HepG2 (cell line): ENCODE data around the gene TCTA. TPM values are rescaled to one million over a fixed set of nuclear protein-coding genes. Genes with fewer than 3 reads are reported as not detected.

ENCODE experiments used
- AKAP8 ChIP-seq: sonication (generic); formaldehyde crosslinking; IDR thresholded peaks from 2 replicates; pipeline ENCODE4 v1.5.1; 2020; ENCODE audit warnings: mild to moderate bottlenecking, missing genetic modification reagents
- BHLHE40 ChIP-seq: IDR thresholded peaks from 2 replicates; pipeline ENCODE4 v1.6.1; 2011; ENCODE audit warnings: low read length, improper control_type of control experiment
- CBFB ChIP-seq: sonication (generic); formaldehyde crosslinking; IDR thresholded peaks from 2 replicates; pipeline ENCODE4 v1.4.0; 2020; ENCODE audit warnings: missing genetic modification reagents
- CENPBD1 ChIP-seq: sonication (generic); formaldehyde crosslinking; IDR thresholded peaks from 2 replicates; pipeline ENCODE4 v1.8.0; 2022; ENCODE audit warnings: missing genetic modification reagents, low read depth, mild to moderate bottlenecking, borderline replicate concordance
- DR1 ChIP-seq: sonication (generic); formaldehyde crosslinking; IDR thresholded peaks from 2 replicates; pipeline ENCODE4 v1.8.0; 2021; ENCODE audit warnings: mild to moderate bottlenecking, missing genetic modification reagents, inconsistent platforms
- ESRRA ChIP-seq: sonication (generic); formaldehyde crosslinking; IDR thresholded peaks from 2 replicates; pipeline ENCODE4 v1.5.1; 2020; ENCODE audit warnings: mild to moderate bottlenecking, low read depth, missing genetic modification reagents
- GPBP1L1 ChIP-seq: sonication (generic); formaldehyde crosslinking; IDR thresholded peaks from 2 replicates; pipeline ENCODE4 v1.5.0; 2020; ENCODE audit warnings: mild to moderate bottlenecking, missing genetic modification reagents
- JUNB ChIP-seq: sonication (generic); formaldehyde crosslinking; IDR thresholded peaks from 2 replicates; pipeline ENCODE4 v1.8.0; 2022; ENCODE audit warnings: missing genetic modification reagents, mild to moderate bottlenecking, borderline replicate concordance
- KAT8 ChIP-seq: IDR thresholded peaks from 2 replicates; pipeline ENCODE4 v1.6.1; 2016; ENCODE audit warnings: missing genetic modification reagents, missing compliant biosample characterization
- KDM2A ChIP-seq: sonication (generic); formaldehyde crosslinking; IDR thresholded peaks from 2 replicates; pipeline ENCODE4 v1.4.0; 2020; ENCODE audit warnings: low read depth, missing genetic modification reagents, borderline replicate concordance
- KDM6A ChIP-seq: IDR thresholded peaks from 2 replicates; pipeline ENCODE4 v1.6.1; 2016; ENCODE audit warnings: low read depth
- KLF15 ChIP-seq: sonication (generic); formaldehyde crosslinking; IDR thresholded peaks from 2 replicates; pipeline ENCODE4 v1.8.1; 2023; ENCODE audit warnings: borderline replicate concordance, mild to moderate bottlenecking, inconsistent platforms, missing genetic modification reagents, mixed read lengths
- NFATC3 ChIP-seq: sonication (generic); formaldehyde crosslinking; IDR thresholded peaks from 2 replicates; pipeline ENCODE4 v1.5.1; 2020; ENCODE audit warnings: mild to moderate bottlenecking, missing genetic modification reagents
- NR2C2 ChIP-seq: sonication (generic); formaldehyde crosslinking; IDR thresholded peaks from 2 replicates; pipeline ENCODE4 v1.4.0; 2020; ENCODE audit warnings: missing genetic modification reagents, mild to moderate bottlenecking, moderate library complexity, borderline replicate concordance
- POLR2AphosphoS2 ChIP-seq: IDR thresholded peaks from 2 replicates; pipeline ENCODE4 v1.6.1; 2011; ENCODE audit warnings: low read depth, low read length, improper control_type of control experiment
- RFX3 ChIP-seq: IDR thresholded peaks from 2 replicates; pipeline ENCODE4 v1.6.1; 2016; ENCODE audit warnings: missing biosample characterization, missing genetic modification reagents
- SIN3B ChIP-seq: fragments of 150-350 bp; IDR thresholded peaks from 2 replicates; pipeline ENCODE4 v1.6.1; 2014; ENCODE audit warnings: low read length
- SP5 ChIP-seq: IDR thresholded peaks from 2 replicates; pipeline ENCODE4 v1.6.1; 2016; ENCODE audit warnings: low read depth, borderline replicate concordance
- SPEN ChIP-seq: sonication (generic); formaldehyde crosslinking; IDR thresholded peaks from 2 replicates; pipeline ENCODE4 v1.5.1; 2020; ENCODE audit warnings: low read depth, mild to moderate bottlenecking, missing genetic modification reagents
- TOPORS ChIP-seq: sonication (generic); formaldehyde crosslinking; IDR thresholded peaks from 2 replicates; pipeline ENCODE4 v1.8.0; 2023; ENCODE audit warnings: mild to moderate bottlenecking, missing genetic modification reagents
- YEATS4 ChIP-seq: sonication (generic); formaldehyde crosslinking; IDR thresholded peaks from 2 replicates; pipeline ENCODE4 v1.4.0; 2020; ENCODE audit warnings: missing genetic modification reagents, borderline replicate concordance
- ZBTB7A ChIP-seq: sonication (generic); formaldehyde crosslinking; IDR thresholded peaks from 2 replicates; pipeline ENCODE4 v1.8.0; 2022; ENCODE audit warnings: mild to moderate bottlenecking, missing genetic modification reagents
- ZEB1 ChIP-seq: IDR thresholded peaks from 2 replicates; pipeline ENCODE4 v1.6.1; 2012; ENCODE audit warnings: mild to moderate bottlenecking, low read depth, inconsistent platforms; ENCODE audit not compliant: insufficient replicate concordance
- ZKSCAN5 ChIP-seq: sonication (generic); formaldehyde crosslinking; IDR thresholded peaks from 2 replicates; pipeline ENCODE4 v1.5.1; 2020; ENCODE audit warnings: mild to moderate bottlenecking, missing genetic modification reagents
- ZNF253 ChIP-seq: sonication (generic); formaldehyde crosslinking; IDR thresholded peaks from 2 replicates; pipeline ENCODE4 v1.8.0; 2022; ENCODE audit warnings: mild to moderate bottlenecking, missing genetic modification reagents, borderline replicate concordance
- ZNF292 ChIP-seq: sonication (generic); formaldehyde crosslinking; IDR thresholded peaks from 2 replicates; pipeline ENCODE4 v1.8.1; 2022; ENCODE audit warnings: mild to moderate bottlenecking, low read depth, missing genetic modification reagents, borderline replicate concordance
- ZNF512 ChIP-seq: sonication (generic); formaldehyde crosslinking; IDR thresholded peaks from 2 replicates; pipeline ENCODE4 v1.4.0; 2020; ENCODE audit warnings: mild to moderate bottlenecking, missing genetic modification reagents
- ZNF576 ChIP-seq: sonication (generic); formaldehyde crosslinking; IDR thresholded peaks from 2 replicates; pipeline ENCODE4 v1.4.0; 2020; ENCODE audit warnings: mild to moderate bottlenecking, missing genetic modification reagents
- polyA plus RNA-seq, 8 experiments: library from polyadenylated mRNA; depleted of rRNA in 3 of 8; stranded (reverse) in 7 of 8; unstranded in 1 of 8; fragments of >200 nt; fragmentation: Illumina TruSeq in 4 of 8; extraction: Trizol in 4 of 8; gene quantifications; 2 replicates each; pipeline versions ENCODE4 v1.2.1 to v1.2.3, GENCODE V29; 2011 to 2016; ENCODE audit warnings: low read depth in 4 of 8, missing spikeins in 1 of 8, mixed read lengths in 1 of 8; ENCODE audit not compliant: insufficient read depth in 1 of 8
- total RNA-seq, 5 experiments: library from RNA; depleted of rRNA; stranded (reverse); fragments of >200 nt; fragmentation: Illumina TruSeq; extraction: Trizol; gene quantifications; 2 replicates each; pipeline ENCODE4 v1.2.3, GENCODE V29; 2016; ENCODE audit warnings: low read depth in 1 of 5

TCTA gene
- total and polyA plus RNA-seq, 2 of the 13 experiments (the other 11 are each of a cell fraction or from before 2014, with no cell fraction given): 8.3 to 13.2 TPM

GRCh38 chr3:49411968-49412631 lies at the start of gene TCTA, which contains the start of gene RHOA (continued):
- TF ChIP-seq KLF15 (CRISPR knock-in tag): 0 out of 2 replicates have a peak, but pooled peaks have one; percentile 79
- TF ChIP-seq ZNF512 (CRISPR knock-in tag): no peak
- no peak; the same call in 1 of the 2 replicates for TF ChIP-seq JUNB (CRISPR knock-in tag)
- no peak for TF ChIP-seq KDM6A (CRISPR knock-in tag)
- no peak for TF ChIP-seq ZBTB7A (CRISPR knock-in tag)
- TF ChIP-seq AKAP8: no peak; the same call in 1 of the 2 replicates
- peak; percentile 19; the same call in 1 of the 2 replicates for TF ChIP-seq SP5 (CRISPR knock-in tag)
- TF ChIP-seq SPEN (CRISPR knock-in tag): peak; percentile 81
- no peak for TF ChIP-seq NR2C2 (CRISPR knock-in tag)
- TF ChIP-seq BHLHE40: no peak
- TF ChIP-seq DR1: peak; percentile 100
- peak; percentile 94 for TF ChIP-seq KAT8 (CRISPR knock-in tag)
- TF ChIP-seq GPBP1L1: no peak
- peak; percentile 46; the same call in 1 of the 2 replicates for TF ChIP-seq TOPORS
- TF ChIP-seq RFX3: no peak
- no peak for TF ChIP-seq ZNF253 (CRISPR knock-in tag)
- peak; percentile 64; the same call in 1 of the 2 replicates for TF ChIP-seq ESRRA (CRISPR knock-in tag)
- TF ChIP-seq YEATS4 (CRISPR knock-in tag): peak; percentile 76; the same call in 1 of the 2 replicates
- no peak for TF ChIP-seq CENPBD1 (CRISPR knock-in tag)
- peak; percentile 22; the same call in 1 of the 2 replicates for TF ChIP-seq ZNF292 (CRISPR knock-in tag)
- peak; percentile 75; the same call in 1 of the 2 replicates for TF ChIP-seq KDM2A (CRISPR knock-in tag)
- peak; percentile 22 for TF ChIP-seq ZEB1
- 0 out of 2 replicates have a peak, but pooled peaks have one; percentile 71 for TF ChIP-seq ZNF576 (CRISPR knock-in tag)
- no peak for TF ChIP-seq ZKSCAN5 (CRISPR knock-in tag)
- 0 out of 2 replicates have a peak, but pooled peaks have one; percentile 24 for TF ChIP-seq POLR2AphosphoS2
- TF ChIP-seq NFATC3 (CRISPR knock-in tag): peak; percentile 69; the same call in 1 of the 2 replicates
- TF ChIP-seq CBFB (CRISPR knock-in tag): no peak
- no peak for TF ChIP-seq SIN3B
